HUES64 (cell line): ENCODE results near the gene PHKB.
"Not testable (repeated sequence)": the region's sequence is repeated elsewhere in the genome, so short reads cannot be mapped to it uniquely, and the experiment has no call there.

Experiments
- H3K27ac ChIP-seq: 2 replicates; pipeline ENCODE4 v1.7.0; 2013; ENCODE audit warnings: low read depth, low read length, inconsistent platforms
- H3K27me3 ChIP-seq: 2 replicates; pipeline ENCODE4 v1.6.1; 2013; ENCODE audit warnings: mild to moderate bottlenecking, low read length; ENCODE audit not compliant: insufficient read depth
- H3K36me3 ChIP-seq: 2 replicates; pipeline ENCODE4 v1.6.1; 2013; ENCODE audit warnings: mild to moderate bottlenecking, low read length; ENCODE audit not compliant: insufficient read depth
- H3K4me1 ChIP-seq: 2 replicates; pipeline ENCODE4 v1.6.1; 2013; ENCODE audit warnings: mild to moderate bottlenecking, low read length, moderate library complexity; ENCODE audit not compliant: insufficient read depth
- H3K4me3 ChIP-seq: 2 replicates; pipeline ENCODE4 v1.5.1; 2013; ENCODE audit warnings: mild to moderate bottlenecking, low read length, moderate library complexity
- H3K9ac ChIP-seq: 2 replicates; pipeline ENCODE4 v1.6.1; 2013; ENCODE audit warnings: mild to moderate bottlenecking, low read depth, low read length
- H3K9me3 ChIP-seq: 2 replicates; pipeline ENCODE4 v1.6.1; 2013; ENCODE audit warnings: low read depth, low read length; ENCODE audit not compliant: insufficient read depth
- WGBS: fragments of 150-250, 120-280 bp; methylation state at CpG from one replicate; pipeline ENCODE4 v1.1.7; 2013; ENCODE audit warnings: missing lambda C conversion rate; 5-methylcytosine and 5-hydroxymethylcytosine counted together

The PHKB gene

DNA sequence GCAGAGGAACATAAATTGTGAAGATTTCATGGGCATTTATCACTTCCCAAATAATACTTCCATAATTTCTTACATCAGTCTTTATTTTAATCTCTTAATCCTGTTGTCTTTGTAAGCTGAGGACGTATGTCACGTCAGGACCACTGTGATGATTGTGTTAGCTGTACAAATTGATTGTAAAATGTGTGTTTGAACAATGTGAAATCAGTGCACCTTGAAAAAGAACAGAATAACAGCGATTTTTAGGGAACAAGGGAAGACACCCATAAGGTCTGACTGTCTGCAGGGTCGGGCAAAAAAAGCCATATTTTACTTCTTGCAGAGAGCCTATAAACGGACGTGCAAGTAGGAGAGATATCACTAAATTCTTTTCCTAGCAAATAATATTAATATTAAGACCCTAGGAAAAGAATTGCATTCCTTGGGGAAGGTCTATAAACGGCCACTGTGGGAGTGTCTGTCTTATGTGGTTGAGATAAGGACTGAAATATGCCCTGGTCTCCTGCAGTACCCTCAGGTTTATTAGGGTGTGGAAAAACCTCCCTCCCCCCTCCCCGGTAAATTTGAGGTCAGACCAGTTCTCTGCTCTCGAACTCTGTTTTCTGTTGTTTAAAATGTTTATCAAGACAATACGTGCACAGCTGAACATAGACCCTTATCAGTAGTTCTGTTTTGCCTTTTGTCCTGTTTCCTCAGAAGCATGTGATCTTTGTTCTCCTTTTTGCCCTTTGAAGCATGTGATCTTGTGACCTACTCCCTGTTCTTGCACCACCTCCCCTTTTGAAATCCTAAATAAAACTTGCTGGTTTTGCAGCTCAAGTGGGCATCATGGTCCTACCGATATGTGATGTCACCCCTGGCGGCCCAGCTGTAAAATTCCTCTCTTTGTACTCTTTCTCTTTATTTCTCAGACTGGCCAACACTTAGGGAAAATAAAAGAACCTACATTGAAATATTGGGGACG, 78.9 kb downstream of the PHKB start:
- H3K27ac ChIP-seq, H3K36me3 ChIP-seq, H3K4me3 ChIP-seq, H3K4me1 ChIP-seq, H3K9ac ChIP-seq, H3K27me3 ChIP-seq: not testable (repeated sequence)
- peaks cover 33% of the 10 kb centered on the region for H3K9me3 ChIP-seq
- WGBS: 95% methylated on average over 9 of the region's 13 CpGs

DNA sequence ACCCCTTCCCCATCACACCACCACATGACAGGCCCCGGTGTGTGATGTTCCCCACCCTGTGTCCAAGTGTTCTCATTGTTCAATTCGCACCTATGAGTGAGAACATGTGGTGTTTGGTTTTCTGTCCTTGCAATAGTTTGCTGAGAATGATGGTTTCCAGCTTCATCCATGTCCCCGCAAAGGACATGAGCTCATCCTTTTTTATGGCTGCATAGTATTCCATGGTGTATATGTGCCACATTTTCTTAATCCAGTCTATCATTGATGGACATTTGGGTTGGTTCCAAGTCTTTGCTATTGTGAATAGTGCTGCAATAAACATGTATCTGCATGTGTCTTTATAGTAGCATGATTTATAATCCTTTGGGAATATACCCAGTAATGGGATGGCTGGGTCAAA, 80.0 kb downstream of the PHKB start:
- H3K9ac ChIP-seq, H3K27ac ChIP-seq, H3K36me3 ChIP-seq, H3K4me1 ChIP-seq, H3K4me3 ChIP-seq, H3K27me3 ChIP-seq: not testable (repeated sequence)
- 100% methylated on average over 1 of the region's 3 CpGs for WGBS
- H3K9me3 ChIP-seq: peaks cover 37% of the 10 kb centered on the region

DNA sequence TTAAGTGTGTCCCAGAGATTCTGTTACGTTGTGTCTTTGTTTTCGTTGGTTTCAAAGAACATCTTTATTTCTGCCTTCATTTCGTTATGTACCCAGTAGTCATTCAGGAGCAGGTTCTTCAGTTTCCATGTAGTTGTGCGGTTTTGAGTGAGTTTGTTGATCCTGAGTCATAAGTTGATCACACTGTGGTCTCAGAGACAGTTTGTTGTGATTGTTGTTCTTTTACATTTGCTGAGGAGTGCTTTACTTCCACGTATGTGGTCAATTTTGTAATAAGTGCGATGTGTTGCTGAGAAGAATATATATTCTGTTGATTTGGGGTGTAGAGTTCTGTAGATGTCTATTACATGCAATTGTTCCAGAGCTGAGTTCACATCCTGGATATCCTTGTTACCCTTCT, 83.1 kb downstream of the PHKB start:
- WGBS: 96% methylated on average over 6 of the region's 6 CpGs

DNA sequence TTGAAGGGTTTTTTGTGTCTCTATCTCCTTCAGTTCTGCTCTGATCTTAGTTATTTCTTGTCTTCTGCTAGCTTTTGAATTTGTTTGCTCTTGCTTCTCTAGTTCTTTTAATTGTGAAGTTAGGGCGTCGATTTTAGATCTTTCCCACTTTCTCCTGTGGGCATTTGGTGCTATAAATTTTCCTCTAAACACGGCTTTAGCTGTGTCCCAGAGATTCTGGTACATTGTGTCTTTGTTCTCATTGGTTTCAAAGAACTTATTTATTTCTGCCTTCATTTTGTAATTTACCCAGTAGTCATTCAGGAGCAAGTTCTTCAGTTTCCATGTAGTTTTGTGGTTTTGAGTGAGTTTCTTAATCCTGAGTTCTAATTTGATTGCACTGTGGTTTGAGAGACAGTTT, 90.1 kb downstream of the PHKB start:
- not testable (repeated sequence) for H3K27me3 ChIP-seq, H3K4me3 ChIP-seq, H3K27ac ChIP-seq, H3K4me1 ChIP-seq, H3K9ac ChIP-seq
- peaks cover 26% of the 10 kb centered on the region for H3K9me3 ChIP-seq
- WGBS: 97% methylated on average over 3 of the region's 3 CpGs
- peaks cover 25% of the 10 kb centered on the region for H3K36me3 ChIP-seq

More for the DNA sequence above, 83.1 kb downstream of the PHKB start:
- not testable (repeated sequence) for H3K27ac ChIP-seq, H3K27me3 ChIP-seq, H3K4me1 ChIP-seq, H3K9ac ChIP-seq, H3K4me3 ChIP-seq
- Histone ChIP-seq H3K36me3 (peaks cover 21% of the 10 kb centered on the region), H3K9me3 (peaks cover 46% of the 10 kb centered on the region)

DNA sequence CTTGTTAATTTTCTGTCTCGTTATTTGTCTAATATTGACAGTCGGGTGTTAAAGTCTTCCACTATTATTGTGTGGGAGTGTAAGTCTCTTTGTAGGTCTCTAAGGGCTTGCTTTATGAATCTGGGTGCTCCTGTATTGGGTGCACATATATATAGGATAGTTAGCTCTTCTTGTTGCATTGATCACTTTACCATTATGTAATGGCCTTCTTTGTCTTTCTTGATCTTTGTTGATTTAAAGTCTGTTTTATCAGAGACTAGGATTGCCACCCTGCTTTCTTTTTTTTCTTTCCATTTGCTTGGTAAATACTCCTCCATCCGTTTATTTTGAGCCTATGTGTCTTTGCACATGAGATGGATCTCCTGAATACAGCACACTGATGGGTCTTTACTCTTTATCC, 90.6 kb downstream of the PHKB start:
- not testable (repeated sequence) for H3K4me1 ChIP-seq, H3K9ac ChIP-seq, H3K4me3 ChIP-seq, H3K27ac ChIP-seq, H3K27me3 ChIP-seq
- H3K9me3 ChIP-seq: peaks cover 20% of the 10 kb centered on the region
- H3K36me3 ChIP-seq: peaks cover 21% of the 10 kb centered on the region
- 91% methylated on average over 3 of the region's 3 CpGs for WGBS

DNA sequence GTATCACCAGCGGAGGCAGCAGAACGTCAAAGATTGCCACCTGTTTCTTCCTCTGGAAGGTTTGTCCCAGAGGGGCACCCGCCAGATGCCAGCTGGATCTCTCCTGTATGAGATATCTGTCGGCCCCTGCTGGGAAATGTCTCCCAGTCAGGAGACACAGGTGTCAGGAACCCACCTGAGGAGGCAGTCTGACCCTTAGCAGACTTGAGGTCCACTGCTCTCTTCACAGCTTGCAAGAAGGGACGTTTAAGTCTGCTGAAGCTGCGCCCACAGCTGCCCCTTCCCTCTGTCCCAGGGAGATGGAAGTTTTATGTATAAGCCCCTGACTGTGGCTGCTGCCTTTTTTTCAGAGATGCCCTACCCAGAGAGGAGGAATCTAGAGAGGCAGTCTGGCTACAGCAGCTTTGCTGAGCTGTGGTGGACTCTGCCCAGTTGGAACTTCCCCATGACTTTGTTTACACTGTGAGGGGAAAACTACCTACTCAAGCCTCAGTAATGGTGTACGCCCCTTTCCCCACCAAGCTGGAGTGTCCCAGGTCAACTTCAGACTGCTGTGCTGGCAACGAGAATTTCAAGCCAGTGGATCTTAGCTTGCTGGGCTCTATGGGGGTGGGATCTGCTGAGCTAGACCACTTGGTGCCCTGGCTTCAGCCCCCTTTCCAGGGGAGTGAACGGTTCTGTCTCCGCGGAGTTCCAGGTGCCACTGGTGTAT, 92.9 kb downstream of the PHKB start:
- Histone ChIP-seq H3K36me3 (peaks cover 9% of the 10 kb centered on the region), H3K27ac (no peak overlapping the region), H3K9ac (no peak overlapping the region), H3K27me3 (no peaks in the 10 kb centered on the region), H3K4me3 (no peak overlapping the region), H3K4me1 (no peaks in the 10 kb centered on the region), H3K9me3 (0 out of 2 replicates have a peak, but pooled peaks cover 7% of the 10 kb centered on the region)
- WGBS: 96% methylated on average over 11 of the region's 11 CpGs

DNA sequence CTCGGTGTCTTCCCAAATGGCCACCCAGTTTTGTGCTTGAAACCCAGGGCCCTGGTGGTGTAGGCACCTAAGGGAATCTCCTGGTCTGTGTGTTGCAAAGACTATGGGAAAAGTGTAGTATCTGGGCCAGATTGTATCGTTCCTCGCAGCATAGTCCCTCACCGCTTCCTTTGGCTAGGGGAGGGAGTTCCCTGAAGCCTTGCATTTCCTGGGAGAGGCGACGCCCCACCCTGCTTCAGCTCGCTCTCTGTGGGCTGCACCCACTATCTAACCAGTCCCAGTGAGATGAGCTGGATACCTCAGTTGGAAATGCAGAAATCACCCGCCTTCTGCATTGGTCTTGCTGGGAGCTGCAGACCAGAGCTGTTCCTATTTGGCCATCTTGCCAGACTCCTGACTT, 93.5 kb downstream of the PHKB start:
- not testable (repeated sequence) for H3K9me3 ChIP-seq, H3K27ac ChIP-seq, H3K4me1 ChIP-seq, H3K27me3 ChIP-seq, H3K9ac ChIP-seq, H3K36me3 ChIP-seq, H3K4me3 ChIP-seq
- 93% methylated on average over 8 of the region's 8 CpGs for WGBS

DNA sequence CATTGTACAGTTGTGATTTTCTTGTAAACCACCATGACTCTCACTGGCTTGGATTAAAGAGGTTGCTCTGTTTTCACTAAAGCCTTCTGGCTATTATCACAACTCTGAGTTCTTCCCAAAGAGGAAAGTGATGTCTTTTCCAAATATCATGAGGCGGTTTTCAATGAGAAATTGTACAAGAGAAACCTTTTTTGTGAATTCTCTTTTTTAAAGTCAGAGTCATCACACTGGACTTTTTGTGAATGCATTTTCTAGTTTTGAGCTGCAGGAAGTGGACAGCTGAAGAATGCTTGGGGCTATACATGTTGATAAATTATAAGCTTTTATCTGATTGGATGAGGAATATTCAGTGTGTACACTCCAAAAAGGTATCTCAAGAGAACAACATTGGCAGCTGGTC, 100.2 kb downstream of the PHKB start:
- H3K4me1 ChIP-seq: no peaks in the 10 kb centered on the region
- H3K9me3 ChIP-seq: no peaks in the 10 kb centered on the region
- H3K36me3 ChIP-seq: no peaks in the 10 kb centered on the region
- H3K27me3 ChIP-seq: no peaks in the 10 kb centered on the region
- no peak overlapping the region for H3K4me3 ChIP-seq
- 95% methylated on average over 1 of the region's 1 CpG for WGBS
- no peak overlapping the region for H3K27ac ChIP-seq
- H3K9ac ChIP-seq: no peak overlapping the region

DNA sequence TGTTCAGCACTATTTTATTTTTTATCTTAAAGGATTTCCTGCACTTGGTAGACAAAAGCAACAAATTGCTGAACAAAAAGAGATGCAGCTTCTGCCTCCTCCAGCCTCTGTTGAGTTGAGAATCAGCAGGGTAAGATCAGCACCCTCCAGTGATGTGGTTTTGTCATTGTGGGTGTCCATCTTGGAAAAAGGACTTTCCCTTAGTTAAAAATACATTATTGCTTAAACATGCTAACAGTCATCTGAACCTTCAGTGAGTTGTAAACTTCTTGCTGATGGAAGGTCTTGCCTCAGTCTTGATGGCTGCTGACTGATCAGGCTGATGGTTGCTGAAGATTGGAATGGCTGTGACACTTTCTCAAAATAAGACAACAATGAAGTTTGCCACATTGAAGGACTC, 101.2 kb downstream of the PHKB start:
- Histone ChIP-seq H3K36me3 (no peaks in the 10 kb centered on the region), H3K27me3 (no peaks in the 10 kb centered on the region), H3K4me3 (no peak overlapping the region), H3K27ac (no peak overlapping the region), H3K4me1 (no peaks in the 10 kb centered on the region), H3K9me3 (no peaks in the 10 kb centered on the region), H3K9ac (no peak overlapping the region)

DNA sequence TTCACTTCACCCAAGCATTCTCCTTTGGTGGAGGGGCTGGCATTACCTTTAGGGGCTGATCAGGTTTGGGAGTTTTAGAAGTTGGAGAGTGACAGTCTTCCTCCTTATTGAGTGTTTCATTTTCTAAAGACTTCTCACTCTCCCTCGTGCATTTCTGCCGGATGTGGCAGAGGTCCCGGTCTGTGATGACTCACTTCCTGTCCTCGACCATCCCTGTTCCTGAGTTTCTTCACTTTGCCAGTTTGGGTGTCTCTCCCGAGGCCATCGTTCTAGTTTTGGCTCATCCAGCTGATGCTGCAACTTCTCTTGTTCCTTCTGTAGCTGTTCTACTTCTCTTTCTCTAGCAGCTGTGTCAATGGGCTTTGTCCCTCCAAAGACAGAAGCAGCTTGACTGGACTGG, 104.3 kb downstream of the PHKB start:
- H3K4me3 ChIP-seq: no peak overlapping the region
- H3K9me3 ChIP-seq: no peaks in the 10 kb centered on the region
- 89% methylated on average over 6 of the region's 6 CpGs for WGBS
- H3K27me3 ChIP-seq: no peaks in the 10 kb centered on the region
- no peak overlapping the region for H3K27ac ChIP-seq
- H3K4me1 ChIP-seq: no peaks in the 10 kb centered on the region
- H3K36me3 ChIP-seq: no peaks in the 10 kb centered on the region
- H3K9ac ChIP-seq: no peak overlapping the region

DNA sequence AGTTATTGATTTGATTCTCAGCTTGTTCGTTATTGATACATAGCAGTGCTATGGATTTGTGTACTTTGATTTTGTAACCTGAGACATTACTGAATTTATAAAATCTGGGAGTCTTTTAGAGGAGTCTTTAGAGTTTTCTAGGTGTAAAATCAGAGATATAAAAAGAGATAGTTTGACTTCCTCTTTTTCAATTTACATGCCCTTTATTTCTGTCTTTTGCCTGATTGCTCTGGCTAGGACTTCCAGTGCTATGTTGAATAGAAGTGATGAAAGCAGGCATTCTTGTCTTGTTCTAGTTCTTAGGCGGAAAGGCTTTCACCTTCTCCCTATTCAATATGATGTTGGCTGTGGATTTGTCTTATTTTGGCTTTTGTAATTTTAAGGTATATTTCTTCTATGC, 106.2 kb downstream of the PHKB start:
- Histone ChIP-seq H3K9me3 (no peaks in the 10 kb centered on the region), H3K9ac (no peak overlapping the region), H3K27ac (no peak overlapping the region), H3K36me3 (no peaks in the 10 kb centered on the region), H3K27me3 (no peaks in the 10 kb centered on the region), H3K4me3 (no peak overlapping the region), H3K4me1 (no peaks in the 10 kb centered on the region)
- 94% methylated on average over 1 of the region's 2 CpGs for WGBS
